ENCODE measurements around the gene OPTN. TPM values are rescaled to one million over a fixed set of nuclear protein-coding genes. Genes with fewer than 3 reads are reported as not detected.

OPTN gene
- total and polyA plus RNA-seq, 2 of the 8 experiments (the other 6 are each of a cell fraction or from before 2014, with no cell fraction given) = 4.8 to 20.1 TPM

DNA sequence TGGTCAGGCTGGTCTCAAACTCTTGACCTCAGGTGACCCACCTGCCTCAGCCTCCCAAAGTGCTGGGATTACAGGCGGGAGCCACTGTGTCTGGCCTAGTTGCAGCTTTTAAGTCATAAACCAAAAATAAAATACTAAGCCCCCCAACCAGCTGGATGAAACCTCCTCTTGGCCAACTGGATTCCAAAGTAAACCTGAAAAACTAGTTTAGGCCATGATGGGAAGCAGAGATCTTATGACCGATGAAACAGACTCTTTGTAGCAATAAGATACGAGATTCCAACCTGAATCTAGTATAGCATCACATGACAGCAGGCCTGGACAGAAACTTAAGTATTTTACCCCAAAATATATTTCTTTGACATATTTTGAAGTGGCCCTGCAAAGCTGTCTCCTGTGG lies 52.3 kb downstream of the OPTN start:
- 91% methylated on average over 3 of the region's 3 CpGs; no CpG with 5 or more reads in 1 of the 2 experiments for WGBS, 2 experiments (ENCODE audit: extremely low coverage in 1 of 2, insufficient coverage in 1 of 2, insufficient read length in 1 of 2, insufficient replicate concordance in 2 of 2, low coverage in 1 of 2, low lambda C conversion rate in 2 of 2, missing lambda C conversion rate in 1 of 2)
- Histone ChIP-seq H3K9me3 (ENCODE audit: insufficient read depth in 2 of 2, low read depth in 1 of 2, low read length in 1 of 2) (no peaks in the 10 kb centered on the region), H3K9ac (replicated peaks in 1 of 4; ENCODE audit: extremely low read depth in 1 of 4, low read depth in 3 of 4, low read length in 3 of 4) (no peak overlapping the region), H2BK120ac (replicated peaks; ENCODE audit: low read depth, low read length) (no peak overlapping the region), H2AK5ac (ENCODE audit: low read depth, low read length) (no peak overlapping the region), H3K23me2 (ENCODE audit: low read depth, low read length) (no peaks in the 10 kb centered on the region), H2BK20ac (ENCODE audit: low read length) (no peak overlapping the region), H4K20me1 (replicated peaks in 1 of 2; ENCODE audit: control insufficient read depth in 1 of 2, insufficient read depth in 2 of 2, low read length in 2 of 2) (no peaks in the 10 kb centered on the region), H3K18ac (ENCODE audit: extremely low read depth, low read length) (no peak overlapping the region), H2BK5ac (ENCODE audit: low read depth, low read length) (no peak overlapping the region), H3K27ac (ENCODE audit: low read depth, low read length) (no peak overlapping the region), H4K5ac (ENCODE audit: insufficient read length, low read depth, low read length) (no peak overlapping the region), H4K8ac (ENCODE audit: extremely low read depth, insufficient read depth, low read length) (no peak overlapping the region), H3K23ac (ENCODE audit: insufficient read length) (no peak overlapping the region), H3K14ac (ENCODE audit: insufficient read length) (no peak overlapping the region), H2BK12ac (ENCODE audit: low read depth, low read length) (no peak overlapping the region), H2AFZ (ENCODE audit: low read length) (no peak overlapping the region), H3K4me1 (replicated peaks in 1 of 4; ENCODE audit: control insufficient read depth in 3 of 4, insufficient read depth in 4 of 4, low read length in 3 of 4) (no peaks in the 10 kb centered on the region), H4K91ac (replicated peaks; ENCODE audit: insufficient read length, low read length) (no peak overlapping the region), H2BK15ac (ENCODE audit: low read length) (no peak overlapping the region), H3K79me1 (ENCODE audit: low read depth, low read length) (no peaks in the 10 kb centered on the region), H3K4me3 (ENCODE audit: extremely low read depth in 1 of 4, insufficient read depth in 2 of 4, low read depth in 3 of 4, low read length in 4 of 4) (no peak overlapping the region), H3K4me2 (ENCODE audit: insufficient read depth in 1 of 2, low read depth in 2 of 2, low read length in 2 of 2) (no peak overlapping the region), H3K36me3 (ENCODE audit: control insufficient read depth in 2 of 4, insufficient read depth in 4 of 4, low read length in 3 of 4) (no peaks in the 10 kb centered on the region), H3K79me2 (ENCODE audit: control insufficient read depth in 1 of 2, insufficient read depth in 2 of 2, low read length in 2 of 2) (no peaks in the 10 kb centered on the region), H3K27me3 (replicated peaks in 1 of 4; ENCODE audit: control insufficient read depth in 3 of 4, extremely low read depth in 1 of 4, insufficient read depth in 3 of 4, low read length in 3 of 4) (no peaks in the 10 kb centered on the region), H3K56ac (replicated peaks; ENCODE audit: insufficient read length, low read depth, low read length) (no peak overlapping the region), H3K4ac (replicated peaks; ENCODE audit: insufficient read length, low read depth, low read length) (no peak overlapping the region)
- CTCF ChIA-PET (ENCODE audit: partially characterized antibody) = interaction anchor here (1.0 kb wide), 1 partner anchor 8 kb away, joined by 4 read pairs; no protein-coding TSS in a partner anchor
- POLR2A ChIA-PET (ENCODE audit: partially characterized antibody) = interaction anchor here (1.2 kb wide), 2 partner anchors 11 to 53 kb away, joined by 3 to 5 read pairs; partner anchors contain the start of gene OPTN
- FAIRE-seq (no peak), DNase-seq (ENCODE audit: low read depth in 1 of 2, low spot score in 2 of 2) (no peak)
- no peak for TF ChIP-seq POLR2AphosphoS5 (IDR thresholded peaks at IDR 0.05; ENCODE audit: low read depth, low read length)
- no peak for TF ChIP-seq BACH1 (IDR thresholded peaks at IDR 0.05; ENCODE audit: low read length)
- no peak for TF ChIP-seq TAF1 (IDR thresholded peaks at IDR 0.05; ENCODE audit: low read depth, low read length)
- no peak for TF ChIP-seq JUND (IDR thresholded peaks at IDR 0.05; ENCODE audit: low read length)
- no peak for TF ChIP-seq MAFK (IDR thresholded peaks at IDR 0.05; ENCODE audit: low read depth, low read length)
- TF ChIP-seq SAP30 (IDR thresholded peaks at IDR 0.05; ENCODE audit: insufficient read depth, insufficient replicate concordance, low read length) = no peak
- no peak for TF ChIP-seq BRCA1 (IDR thresholded peaks at IDR 0.05; ENCODE audit: low read depth, low read length)
- no peak for TF ChIP-seq ZNF274 (IDR thresholded peaks at IDR 0.05; ENCODE audit: borderline replicate concordance, extremely low read depth, low read length)
- no peak for TF ChIP-seq SUZ12 (IDR thresholded peaks at IDR 0.05; ENCODE audit: low read length)
- no peak for TF ChIP-seq CTCF (IDR thresholded peaks at IDR 0.05; ENCODE audit: control extremely low read depth in 1 of 3, insufficient read depth in 1 of 3, low read depth in 1 of 3, low read length in 3 of 3)
- TF ChIP-seq ATF3 (IDR thresholded peaks at IDR 0.05; ENCODE audit: insufficient read depth, low read depth, low read length) = no peak

Measured in H1 (cell line).